Measurements from ENCODE around the gene CLEC4M.

The CLEC4M gene

GRCh38 chr19:7806876-7807275 is 43.8 kb downstream of the CLEC4M start:
- Histone ChIP-seq H3K27me3 (ENCODE audit: insufficient read depth, low read length) (no peaks in the 10 kb centered on the region), H3K79me2 (ENCODE audit: insufficient read depth, low read length) (no peaks in the 10 kb centered on the region)

DNA sequence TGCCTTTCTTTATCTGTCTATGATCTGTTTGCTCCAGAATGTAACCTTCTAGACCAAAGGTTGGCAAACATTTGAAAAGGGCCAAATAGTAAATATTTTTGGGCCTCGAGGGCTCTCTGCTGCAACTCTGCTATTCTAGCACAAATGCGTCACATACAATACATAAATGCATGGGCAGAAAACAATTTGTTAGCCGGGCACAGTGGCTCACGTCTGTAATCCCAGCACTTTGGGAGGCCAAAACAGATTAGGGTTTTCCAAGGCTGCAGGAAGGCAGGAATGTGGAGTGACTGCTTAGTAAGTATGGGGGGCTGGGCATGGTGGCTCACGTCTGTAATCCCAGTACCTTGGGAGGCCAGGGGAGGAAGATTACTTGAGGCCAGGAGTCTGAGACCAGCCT is 45.1 kb downstream of the CLEC4M start:
- no peaks in the 10 kb centered on the region for H3K27me3 ChIP-seq (ENCODE audit: insufficient read depth, low read length)
- no peak overlapping the region for H3K4me3 ChIP-seq (ENCODE audit: low read depth, low read length, poor library complexity, severe bottlenecking)
- no peaks in the 10 kb centered on the region for H3K79me2 ChIP-seq (ENCODE audit: insufficient read depth, low read length)
- no peak overlapping the region for H3K4me2 ChIP-seq (ENCODE audit: low read length)
- H3K27ac ChIP-seq (ENCODE audit: low read depth, low read length, poor library complexity, severe bottlenecking): no peak overlapping the region
- H3K36me3 ChIP-seq (ENCODE audit: insufficient read depth, low read length): no peaks in the 10 kb centered on the region
- H3K9ac ChIP-seq (ENCODE audit: low read length): no peak overlapping the region
- no peak overlapping the region for H2AFZ ChIP-seq (ENCODE audit: low read length)
- H3K9me3 ChIP-seq (ENCODE audit: low read length): no peaks in the 10 kb centered on the region
- TF ChIP-seq EZH2 (IDR thresholded peaks at IDR 0.05; ENCODE audit: borderline replicate concordance, low read length) (no peak), CTCF (IDR thresholded peaks at IDR 0.05; ENCODE audit: low read length) (no peak)
- H3F3A ChIP-seq (ENCODE audit: insufficient read depth, low read length): no peaks in the 10 kb centered on the region
- no peaks in the 10 kb centered on the region for H3K9me2 ChIP-seq (ENCODE audit: low read depth, low read length)
- H3K4me1 ChIP-seq (ENCODE audit: insufficient read depth, low read length, severe bottlenecking): no peaks in the 10 kb centered on the region
- no peaks in the 10 kb centered on the region for H4K20me1 ChIP-seq (ENCODE audit: insufficient read depth, low read length)

More at GRCh38 chr19:7806876-7807275, 43.8 kb downstream of the CLEC4M start:
- Histone ChIP-seq H3F3A (ENCODE audit: insufficient read depth, low read length) (no peaks in the 10 kb centered on the region), H3K4me1 (ENCODE audit: insufficient read depth, low read length, severe bottlenecking) (no peaks in the 10 kb centered on the region), H3K27ac (ENCODE audit: low read depth, low read length, poor library complexity, severe bottlenecking) (no peak overlapping the region), H3K36me3 (ENCODE audit: insufficient read depth, low read length) (no peaks in the 10 kb centered on the region), H3K4me2 (ENCODE audit: low read length) (no peak overlapping the region), H3K9me3 (ENCODE audit: low read length) (no peaks in the 10 kb centered on the region), H3K9me2 (ENCODE audit: low read depth, low read length) (no peaks in the 10 kb centered on the region), H4K20me1 (ENCODE audit: insufficient read depth, low read length) (no peaks in the 10 kb centered on the region), H2AFZ (ENCODE audit: low read length) (no peak overlapping the region), H3K4me3 (ENCODE audit: low read depth, low read length, poor library complexity, severe bottlenecking) (no peak overlapping the region), H3K9ac (ENCODE audit: low read length) (no peak overlapping the region)
- TF ChIP-seq CTCF (IDR thresholded peaks at IDR 0.05; ENCODE audit: low read length) (no peak), EZH2 (IDR thresholded peaks at IDR 0.05; ENCODE audit: borderline replicate concordance, low read length) (no peak)

GRCh38 chr19:7811989-7812388 is 48.9 kb downstream of the CLEC4M start:
- Histone ChIP-seq H3K4me2 (ENCODE audit: low read length) (no peak overlapping the region), H2AFZ (ENCODE audit: low read length) (no peak overlapping the region), H3K27me3 (ENCODE audit: insufficient read depth, low read length) (no peaks in the 10 kb centered on the region), H3K4me1 (ENCODE audit: insufficient read depth, low read length, severe bottlenecking) (no peaks in the 10 kb centered on the region), H3K4me3 (ENCODE audit: low read depth, low read length, poor library complexity, severe bottlenecking) (no peak overlapping the region), H3K36me3 (ENCODE audit: insufficient read depth, low read length) (no peaks in the 10 kb centered on the region), H3K27ac (ENCODE audit: low read depth, low read length, poor library complexity, severe bottlenecking) (no peak overlapping the region), H3F3A (ENCODE audit: insufficient read depth, low read length) (no peaks in the 10 kb centered on the region), H3K79me2 (ENCODE audit: insufficient read depth, low read length) (no peaks in the 10 kb centered on the region), H3K9me2 (ENCODE audit: low read depth, low read length) (no peaks in the 10 kb centered on the region), H3K9me3 (ENCODE audit: low read length) (no peaks in the 10 kb centered on the region), H3K9ac (ENCODE audit: low read length) (no peak overlapping the region), H4K20me1 (ENCODE audit: insufficient read depth, low read length) (no peaks in the 10 kb centered on the region)
- TF ChIP-seq CTCF (IDR thresholded peaks at IDR 0.05; ENCODE audit: low read length) (no peak), EZH2 (IDR thresholded peaks at IDR 0.05; ENCODE audit: borderline replicate concordance, low read length) (no peak)
